HCT116 (cell line): ENCODE measurements around the gene IMMP2L. TPM values are rescaled to one million over a fixed set of nuclear protein-coding genes. Genes with fewer than 3 reads are reported as not detected.

Experiments
- ATAC-seq: fragments of 200-7000 bp; cut with Tn5 transposase; 2 replicates; pipeline ENCODE4 v1.9.1; 2020; ENCODE audit warnings: mild to moderate bottlenecking, moderate library complexity
- BruUV-seq: library from RNA; stranded (reverse); fragments of 400-500 nt; replicated peaks from 2 replicates; lab custom pipeline; 2021; lab: Mats Ljungman, UMichigan
- CTCF ChIA-PET: fragments of 300-600 bp; sonication (Branson Sonifier 250); formaldehyde crosslinking; loops from one replicate; lab custom pipeline; 2021; ENCODE audit warnings: antibody characterized with exemption; lab: Charles Lee
- POLR2A ChIA-PET: fragments of 300-600, 350-600 bp; sonication (Branson Sonifier 250); formaldehyde crosslinking; loops from one replicate; lab custom pipeline; 2021; ENCODE audit warnings: antibody characterized with exemption; lab: Charles Lee
- RAD21 ChIA-PET, 2 experiments: fragments of 300-600 bp; sonication (Branson Sonifier 250); formaldehyde crosslinking; loops; one replicate each; lab custom pipeline; 2023; ENCODE audit warnings: low total read pairs in 2 of 2; ENCODE audit not compliant: uncharacterized antibody in 2 of 2, unreplicated experiment in 2 of 2, low non-redundant PET in 1 of 2; lab: Charles Lee
- DNase-seq: peaks from one replicate; pipeline ENCODE4 v3.0.0-alpha.2; 2010; ENCODE audit warnings: low read depth, low spot score
- H2AFZ ChIP-seq: fragments of 200-600 bp; shearing (Covaris generic), sonication (generic); 2 replicates; pipeline ENCODE4 v1.6.1; 2017; ENCODE audit warnings: low read depth, mixed run types, mixed read lengths, antibody characterized with exemption, low read length; ENCODE audit not compliant: poor library complexity, severe bottlenecking
- H3K27ac ChIP-seq: 2 replicates; pipeline ENCODE4 v1.5.1; 2012; ENCODE audit warnings: low read depth, low read length
- H3K27me3 ChIP-seq: fragments of 200-600 bp; sonication (generic); 2 replicates; pipeline ENCODE4 v1.6.1; 2016; ENCODE audit warnings: mixed run types, low read length, mixed read lengths; ENCODE audit not compliant: insufficient read depth
- H3K36me3 ChIP-seq, 2 experiments: fragments of 200-500 bp in 1 of 2; fragments of 200-600 bp in 1 of 2; sonication (Bioruptor generic) in 1 of 2; sonication (generic) in 1 of 2; 2 replicates each; pipeline versions ENCODE4 v1.5.1 to v1.6.1; 2014 to 2016; ENCODE audit warnings: low read length in 2 of 2, inconsistent platforms in 1 of 2, mixed read lengths in 1 of 2, mixed run types in 1 of 2; ENCODE audit not compliant: insufficient read depth in 2 of 2, control insufficient read depth in 1 of 2
- H3K4me1 ChIP-seq, 2 experiments: fragments of 200-600 bp in 1 of 2; sonication (generic) in 1 of 2; 2 replicates each; pipeline versions ENCODE4 v1.5.1 to v1.6.1; 2012 to 2017; ENCODE audit warnings: low read length in 2 of 2, inconsistent platforms in 1 of 2, mild to moderate bottlenecking in 1 of 2, mixed read lengths in 1 of 2, mixed run types in 1 of 2, moderate library complexity in 1 of 2; ENCODE audit not compliant: insufficient read depth in 2 of 2, control insufficient read depth in 1 of 2
- H3K4me2 ChIP-seq: fragments of 200-600 bp; sonication (generic); 2 replicates; pipeline ENCODE4 v1.6.1; 2017; ENCODE audit warnings: mixed run types, low read length, mixed read lengths
- H3K4me3 ChIP-seq, 2 experiments: fragments of 200-600 bp in 1 of 2; sonication (generic) in 1 of 2; replicated peaks in 1 of 2; 2 replicates each; pipeline ENCODE4 v1.5.1; 2011 to 2016; ENCODE audit warnings: low read length in 2 of 2, control low read depth in 1 of 2, low read depth in 1 of 2, mild to moderate bottlenecking in 1 of 2, mixed read lengths in 1 of 2, mixed run types in 1 of 2
- H3K79me2 ChIP-seq: fragments of 200-600 bp; sonication (generic); 2 replicates; pipeline ENCODE4 v1.6.1; 2017; ENCODE audit warnings: mild to moderate bottlenecking, mixed run types, low read length, moderate library complexity, mixed read lengths; ENCODE audit not compliant: insufficient read depth
- H3K9ac ChIP-seq: fragments of 200-600 bp; sonication (generic); 2 replicates; pipeline ENCODE4 v1.6.1; 2016; ENCODE audit warnings: low read length, mixed read lengths
- H3K9me2 ChIP-seq: fragments of 200-600 bp; sonication (generic), shearing (Covaris generic); 2 replicates; pipeline ENCODE4 v1.6.1; 2017; ENCODE audit warnings: mixed run types, mild to moderate bottlenecking, moderate library complexity; ENCODE audit not compliant: insufficient read depth
- H3K9me3 ChIP-seq, 2 experiments: fragments of 200-500 bp in 1 of 2; fragments of 200-600 bp in 1 of 2; sonication (Bioruptor generic) in 1 of 2; sonication (generic) in 1 of 2; 2 replicates each; pipeline ENCODE4 v1.6.1; 2014 to 2017; ENCODE audit warnings: low read length in 2 of 2, mixed read lengths in 2 of 2, inconsistent platforms in 1 of 2, low read depth in 1 of 2, mild to moderate bottlenecking in 1 of 2, mixed run types in 1 of 2, moderate library complexity in 1 of 2; ENCODE audit not compliant: control insufficient read depth in 1 of 2, insufficient read depth in 1 of 2
- H4K20me1 ChIP-seq: fragments of 200-600 bp; sonication (generic), shearing (Covaris generic); 2 replicates; pipeline ENCODE4 v1.6.1; 2017; ENCODE audit warnings: mixed run types, mild to moderate bottlenecking, moderate library complexity; ENCODE audit not compliant: insufficient read depth
- ATF3 ChIP-seq: IDR thresholded peaks from 2 replicates; pipeline ENCODE4 v1.6.1; 2012
- CBX3 ChIP-seq: IDR thresholded peaks from 2 replicates; pipeline ENCODE4 v1.6.1; 2012; ENCODE audit warnings: low read depth
- CEBPB ChIP-seq: IDR thresholded peaks from 2 replicates; pipeline ENCODE4 v1.6.1; 2012; ENCODE audit warnings: low read depth
- CTCF ChIP-seq, 3 experiments: fragments of 200-600 bp in 1 of 3; sonication (generic) in 1 of 3; IDR thresholded peaks in 2 of 3; conservative IDR thresholded peaks in 1 of 3; 2 replicates each; pipeline ENCODE4 v1.5.1; 2012 to 2017; ENCODE audit warnings: low read depth in 2 of 3, low read length in 2 of 3, antibody characterized with exemption in 1 of 3, borderline replicate concordance in 1 of 3, control low read depth in 1 of 3, mild to moderate bottlenecking in 1 of 3, mixed read lengths in 1 of 3, mixed run types in 1 of 3, moderate library complexity in 1 of 3; ENCODE audit not compliant: insufficient read depth in 1 of 3
- EGR1 ChIP-seq: IDR thresholded peaks from 2 replicates; pipeline ENCODE4 v1.6.1; 2012; ENCODE audit warnings: low read depth
- ELF1 ChIP-seq: IDR thresholded peaks from 2 replicates; pipeline ENCODE4 v1.6.1; 2012; ENCODE audit warnings: low read depth, borderline replicate concordance
- EZH2 ChIP-seq: fragments of 200-600 bp; sonication (generic); IDR thresholded peaks from 2 replicates; pipeline ENCODE4 v1.6.1; 2017; ENCODE audit warnings: antibody characterized with exemption, mixed run types
- EZH2phosphoT487 ChIP-seq: fragments of 200-600 bp; IDR thresholded peaks from 2 replicates; pipeline ENCODE4 v1.6.1; 2018; ENCODE audit warnings: antibody characterized with exemption, borderline replicate concordance
- FOSL1 ChIP-seq: IDR thresholded peaks from 2 replicates; pipeline ENCODE4 v1.6.1; 2012; ENCODE audit warnings: low read depth
- JUND ChIP-seq: IDR thresholded peaks from 2 replicates; pipeline ENCODE4 v1.6.1; 2012
- POLR2A ChIP-seq: IDR thresholded peaks from 2 replicates; pipeline ENCODE4 v1.7.0; 2011; ENCODE audit warnings: borderline replicate concordance; ENCODE audit not compliant: insufficient read depth, insufficient read length; ENCODE audit errors: extremely low read depth
- SIN3A ChIP-seq: IDR thresholded peaks from 2 replicates; pipeline ENCODE4 v1.6.1; 2012; ENCODE audit warnings: low read depth
- SP1 ChIP-seq: IDR thresholded peaks from 2 replicates; pipeline ENCODE4 v1.6.1; 2012; ENCODE audit warnings: low read depth
- YY1 ChIP-seq: IDR thresholded peaks from 2 replicates; pipeline ENCODE4 v1.6.1; 2011; ENCODE audit warnings: low read length, low read depth, moderate library complexity, mild to moderate bottlenecking; ENCODE audit not compliant: insufficient replicate concordance; ENCODE audit errors: extremely low read depth
- ZFX ChIP-seq: fragments of 450-650 bp; IDR thresholded peaks from 2 replicates; pipeline ENCODE4 v1.6.1; 2017
- ZNF274 ChIP-seq: fragments of 200-500 bp; sonication (Bioruptor generic); IDR thresholded peaks from 2 replicates; pipeline ENCODE4 v1.6.1; 2014; ENCODE audit warnings: mild to moderate bottlenecking, low read depth, low read length, inconsistent platforms
- intact Hi-C: fragments of 100-400 bp; cut with micrococcal nuclease; formaldehyde crosslinking; loops from 2 replicates; pipeline ENCODE4 v1.10.0; 2022
- total RNA-seq: library from RNA; stranded (reverse); gene quantifications from one replicate; pipeline ENCODE4 v1.2.1, GENCODE V29; 2021; ENCODE audit not compliant: unreplicated experiment

The IMMP2L gene
- total RNA-seq, 1 experiment from 2014 or later = 21.1 TPM

GRCh38 chr7:111429781-111430180 lies 132.5 kb downstream of the IMMP2L start:
- POLR2A ChIA-PET = no interaction called here
- Histone ChIP-seq H3K4me3 (no peak overlapping the region), H3K9ac (no peak overlapping the region), H3K36me3 (no peaks in the 10 kb centered on the region), H3K4me1 (peaks cover 0 to 4% of the 10 kb centered on the region in 2 experiments; a peak in 1 of 4 replicates), H2AFZ (no peak overlapping the region), H3K27me3 (no peaks in the 10 kb centered on the region), H3K79me2 (0 out of 2 replicates have a peak, but pooled peaks cover 2% of the 10 kb centered on the region), H4K20me1 (no peaks in the 10 kb centered on the region), H3K27ac (no peak overlapping the region), H3K4me2 (no peak overlapping the region), H3K9me2 (no peaks in the 10 kb centered on the region), H3K9me3 (0 out of 4 replicates have a peak, but pooled peaks cover 0 to 3% of the 10 kb centered on the region in 2 experiments)
- intact Hi-C loops = no loop called here
- CTCF ChIA-PET = no interaction called here
- no TSS peak for BruUV-seq
- ATAC-seq = no peak
- RAD21 ChIA-PET = no interaction called here
- no peak for TF ChIP-seq ZNF274
- TF ChIP-seq ZFX = no peak
- no peak for TF ChIP-seq EZH2
- no peak for TF ChIP-seq EGR1
- TF ChIP-seq CTCF (IDR thresholded peaks at IDR 0.05 in 2 of 3, conservative IDR thresholded peaks at IDR 0.05 in 1 of 3; ENCODE audit: borderline replicate concordance in 1 of 3, insufficient read depth in 1 of 3, low read depth in 2 of 3, low read length in 2 of 3) = no peak
- no peak for TF ChIP-seq SIN3A
- TF ChIP-seq EZH2phosphoT487 = no peak
- TF ChIP-seq FOSL1 = no peak
- no peak for TF ChIP-seq SP1
- no peak for TF ChIP-seq YY1
- no peak for TF ChIP-seq ATF3
- TF ChIP-seq ELF1 = no peak
- TF ChIP-seq JUND = no peak
- TF ChIP-seq CBX3 = no peak
- no peak for TF ChIP-seq CEBPB
- TF ChIP-seq POLR2A = no peak
- TF ChIP-seq, all 23 proteins: peak for 0
- DNase-seq = no peak
